ENCODE measurements around the gene LRRC8E.
A peak's percentile ranks its signal among the peaks of the same experiment; 100 is the strongest.

The LRRC8E gene

GRCh38 chr19:7868671-7869452, 19.4 kb upstream of the LRRC8E start:
- Histone ChIP-seq H3K9ac (ENCODE audit: low read depth, low read length) (peak overlapping the region; percentile 56; the same call in 1 of the 2 replicates), H3K4me1 (ENCODE audit: insufficient read depth, low read length) (peaks cover 5% of the 10 kb centered on the region; the same call in 1 of the 2 replicates), H3K9me3 (ENCODE audit: control insufficient read depth, insufficient read depth, low read length) (no peaks in the 10 kb centered on the region), H3K36me3 (ENCODE audit: insufficient read depth, low read length) (no peaks in the 10 kb centered on the region)

GRCh38 chr19:7869453-7869909, 18.8 kb upstream of the LRRC8E start:
- Histone ChIP-seq H3K9ac (ENCODE audit: low read depth, low read length) (peak overlapping the region; percentile 56; the same call in 1 of the 2 replicates), H3K4me1 (ENCODE audit: insufficient read depth, low read length) (peaks cover 5% of the 10 kb centered on the region; the same call in 1 of the 2 replicates), H3K9me3 (ENCODE audit: control insufficient read depth, insufficient read depth, low read length) (no peaks in the 10 kb centered on the region), H3K36me3 (ENCODE audit: insufficient read depth, low read length) (no peaks in the 10 kb centered on the region)

- no peaks in the 10 kb centered on the region for H3K9me3 ChIP-seq (ENCODE audit: control insufficient read depth, insufficient read depth, low read length)
- H3K9ac ChIP-seq (ENCODE audit: low read depth, low read length), result peak overlapping the region; percentile 56; the same call in 1 of the 2 replicates
- peaks cover 5% of the 10 kb centered on the region; the same call in 1 of the 2 replicates for H3K4me1 ChIP-seq (ENCODE audit: insufficient read depth, low read length)
Measured at GRCh38 chr19:7869910-7870511, 18.3 kb upstream of the LRRC8E start.

GRCh38 chr19:7870571-7871436, 17.5 kb upstream of the LRRC8E start:
- Histone ChIP-seq H3K9me3 (ENCODE audit: control insufficient read depth, insufficient read depth, low read length) (no peaks in the 10 kb centered on the region), H3K36me3 (ENCODE audit: insufficient read depth, low read length) (no peaks in the 10 kb centered on the region), H3K4me1 (ENCODE audit: insufficient read depth, low read length) (peaks cover 2% of the 10 kb centered on the region; the same call in 1 of the 2 replicates), H3K9ac (ENCODE audit: low read depth, low read length) (peak overlapping the region; percentile 45; the same call in 1 of the 2 replicates)

More at GRCh38 chr19:7869910-7870511, 18.3 kb upstream of the LRRC8E start:
- H3K36me3 ChIP-seq (ENCODE audit: insufficient read depth, low read length), result no peaks in the 10 kb centered on the region

- Histone ChIP-seq H3K9me3 (ENCODE audit: control insufficient read depth, insufficient read depth, low read length) (no peaks in the 10 kb centered on the region), H3K9ac (ENCODE audit: low read depth, low read length) (peak overlapping the region; percentile 45; the same call in 1 of the 2 replicates), H3K36me3 (ENCODE audit: insufficient read depth, low read length) (no peaks in the 10 kb centered on the region), H3K4me1 (ENCODE audit: insufficient read depth, low read length) (peaks cover 2% of the 10 kb centered on the region; the same call in 1 of the 2 replicates)
Measured at GRCh38 chr19:7871437-7872305, 16.6 kb upstream of the LRRC8E start.

GRCh38 chr19:7872306-7873204, 15.8 kb upstream of the LRRC8E start:
- Histone ChIP-seq H3K9me3 (ENCODE audit: control insufficient read depth, insufficient read depth, low read length) (no peaks in the 10 kb centered on the region), H3K36me3 (ENCODE audit: insufficient read depth, low read length) (no peaks in the 10 kb centered on the region), H3K9ac (ENCODE audit: low read depth, low read length) (peak overlapping the region; percentile 24; the same call in 1 of the 2 replicates), H3K4me1 (ENCODE audit: insufficient read depth, low read length) (peaks cover 2% of the 10 kb centered on the region; the same call in 1 of the 2 replicates)

- Histone ChIP-seq H3K9me3 (ENCODE audit: control insufficient read depth, insufficient read depth, low read length) (no peaks in the 10 kb centered on the region), H3K36me3 (ENCODE audit: insufficient read depth, low read length) (no peaks in the 10 kb centered on the region), H3K4me1 (ENCODE audit: insufficient read depth, low read length) (peaks cover 2% of the 10 kb centered on the region; the same call in 1 of the 2 replicates), H3K9ac (ENCODE audit: low read depth, low read length) (peak overlapping the region; percentile 52; the same call in 1 of the 2 replicates)
Measured at GRCh38 chr19:7873304-7874075, 14.8 kb upstream of the LRRC8E start.

GRCh38 chr19:7874076-7874896, 14.0 kb upstream of the LRRC8E start, which contains the start of gene PRR36:
TSS of gene PRR36 (minus strand) at chr19:7874390. CDS start at chr19:7873689, 701 bp downstream.
- Histone ChIP-seq H3K9ac (ENCODE audit: low read depth, low read length) (peak within 1 kb of the TSS; percentile 52; the same call in 1 of the 2 replicates), H3K4me1 (ENCODE audit: insufficient read depth, low read length) (peaks cover 2% of the 10 kb centered on the region; the same call in 1 of the 2 replicates), H3K36me3 (ENCODE audit: insufficient read depth, low read length) (no peaks in the 10 kb centered on the region), H3K9me3 (ENCODE audit: control insufficient read depth, insufficient read depth, low read length) (no peaks in the 10 kb centered on the region)

- H3K9ac ChIP-seq (ENCODE audit: low read depth, low read length), result peak overlapping the region; percentile 52; the same call in 1 of the 2 replicates
Measured at GRCh38 chr19:7874897-7875273, 13.4 kb upstream of the LRRC8E start.

GRCh38 chr19:7877249-7877836, 11.0 kb upstream of the LRRC8E start:
- no peaks in the 10 kb centered on the region for H3K36me3 ChIP-seq (ENCODE audit: insufficient read depth, low read length)
- no peak overlapping the region for H3K9ac ChIP-seq (ENCODE audit: low read depth, low read length)
- H3K9me3 ChIP-seq (ENCODE audit: control insufficient read depth, insufficient read depth, low read length), result no peaks in the 10 kb centered on the region
- no peaks in the 10 kb centered on the region for H3K4me1 ChIP-seq (ENCODE audit: insufficient read depth, low read length)

More at GRCh38 chr19:7874897-7875273, 13.4 kb upstream of the LRRC8E start:
- H3K9me3 ChIP-seq (ENCODE audit: control insufficient read depth, insufficient read depth, low read length), result no peaks in the 10 kb centered on the region
- H3K36me3 ChIP-seq (ENCODE audit: insufficient read depth, low read length), result no peaks in the 10 kb centered on the region
- peaks cover 2% of the 10 kb centered on the region; the same call in 1 of the 2 replicates for H3K4me1 ChIP-seq (ENCODE audit: insufficient read depth, low read length)
